OCI-LY3 (cell line): ENCODE measurements around the gene MATN1.

Source experiments
- CTCF ChIP-seq: fragments of 200-600, 300-600 bp; sonication (generic); IDR thresholded peaks from 2 replicates; pipeline ENCODE4 v1.5.1; 2014; ENCODE audit warnings: antibody characterized with exemption, low read length, low read depth
- EZH2phosphoT487 ChIP-seq: fragments of 200-600 bp; shearing (Covaris generic); IDR thresholded peaks from 2 replicates; pipeline ENCODE4 v1.6.1; 2018; ENCODE audit warnings: antibody characterized with exemption, mixed run types, low read depth

- no peak for TF ChIP-seq CTCF
- no peak for TF ChIP-seq EZH2phosphoT487
These were observed 3.7 kb downstream of the MATN1 start for GRCh38 chr1:30719406-30720270.
